MG63 (cell line): ENCODE measurements around the gene ADGRV1. TPM values are rescaled to one million over a fixed set of nuclear protein-coding genes. Genes with fewer than 3 reads are reported as not detected.

ENCODE experiments used
- DNase-seq: peaks from one replicate; pipeline ENCODE4 v3.0.0-alpha.2; 2020
- H3K27me3 ChIP-seq: fragments of 250-450 bp; sonication (Bioruptor Pico); 2 replicates; pipeline ENCODE4 v1.5.1; 2020; ENCODE audit warnings: mild to moderate bottlenecking, moderate library complexity
- H3K36me3 ChIP-seq: fragments of 250-450 bp; sonication (Bioruptor Pico); 2 replicates; pipeline ENCODE4 v1.5.1; 2020; ENCODE audit warnings: mild to moderate bottlenecking, moderate library complexity
- H3K4me3 ChIP-seq: fragments of 250-450 bp; sonication (Bioruptor Pico); 2 replicates; pipeline ENCODE4 v1.5.1; 2020; ENCODE audit warnings: mild to moderate bottlenecking, moderate library complexity
- H3K9me3 ChIP-seq: fragments of 250-450 bp; sonication (Bioruptor Pico); 2 replicates; pipeline ENCODE4 v1.5.1; 2020; ENCODE audit warnings: mild to moderate bottlenecking, moderate library complexity
- total RNA-seq: library from RNA; depleted of rRNA; stranded (reverse); fragments of >200 nt; shearing (Covaris generic); gene quantifications from 2 replicates; pipeline ENCODE4 v1.2.3, GENCODE V29; 2014; ENCODE audit warnings: low replicate concordance

Gene ADGRV1
- total RNA-seq, 1 experiment from 2014 or later = 0.13 TPM

DNA sequence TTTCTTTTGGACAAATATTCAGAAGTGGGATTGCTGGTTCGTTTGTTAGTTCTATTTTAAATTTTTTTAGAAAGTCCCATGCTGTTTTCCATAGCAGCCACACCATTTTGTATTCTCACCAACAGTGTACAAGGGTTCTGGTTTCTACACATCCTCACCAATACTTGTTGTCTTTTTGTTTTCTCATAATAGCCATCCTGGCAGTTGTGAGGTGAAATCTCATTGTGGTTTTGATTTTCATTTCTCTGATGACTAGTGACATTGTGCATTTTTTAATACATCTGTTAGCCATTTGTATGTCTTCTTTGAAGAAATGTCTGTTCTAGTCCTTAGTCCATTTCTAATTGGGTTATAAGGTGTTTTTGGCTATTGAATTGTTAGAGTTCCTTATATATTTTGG is 610.3 kb downstream of the ADGRV1 start:
- Histone ChIP-seq H3K36me3 (no peaks in the 10 kb centered on the region), H3K4me3 (no peak overlapping the region), H3K27me3 (no peaks in the 10 kb centered on the region), H3K9me3 (no peaks in the 10 kb centered on the region)
- no peak for DNase-seq

DNA sequence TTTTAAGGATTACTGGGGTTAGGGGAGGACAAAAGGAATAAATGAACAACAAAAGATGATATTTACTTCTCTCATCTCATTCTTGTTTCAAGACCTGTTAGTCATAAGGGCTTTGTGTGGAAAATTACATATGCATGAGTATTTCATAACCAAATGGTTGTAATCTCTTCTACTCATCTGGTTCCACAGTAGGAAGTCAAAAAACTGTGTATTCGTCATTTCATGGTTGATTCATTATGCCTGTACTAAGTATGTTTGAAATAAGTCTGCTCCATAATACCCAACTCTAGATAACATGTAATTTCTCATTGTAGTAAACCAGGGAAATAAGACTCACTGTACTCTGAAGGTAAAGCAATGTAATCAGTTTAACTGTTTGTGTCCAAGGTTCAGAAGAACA is 611.7 kb downstream of the ADGRV1 start:
- no peak overlapping the region for H3K4me3 ChIP-seq
- no peaks in the 10 kb centered on the region for H3K27me3 ChIP-seq
- DNase-seq = no peak
- no peaks in the 10 kb centered on the region for H3K36me3 ChIP-seq
- H3K9me3 ChIP-seq = no peaks in the 10 kb centered on the region

DNA sequence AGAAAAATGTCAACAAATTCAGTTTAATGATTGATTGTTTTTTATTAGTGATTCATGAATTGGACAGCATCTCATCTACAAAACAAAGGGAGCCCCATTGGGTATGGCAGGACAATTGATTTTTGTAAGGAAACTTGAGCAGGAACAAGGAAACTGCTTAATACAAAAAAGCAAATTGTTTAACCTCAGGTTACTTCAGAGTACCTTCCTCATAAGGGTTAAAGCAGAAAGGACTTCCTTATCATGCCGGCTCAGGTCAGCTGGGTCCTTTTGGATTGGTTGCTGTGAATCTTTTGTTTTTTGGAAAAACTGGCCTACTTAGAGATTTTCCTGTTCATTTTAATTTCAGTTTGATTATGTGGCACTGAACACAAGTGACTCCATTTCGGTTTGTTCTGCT is 612.7 kb downstream of the ADGRV1 start:
- Histone ChIP-seq H3K9me3 (no peaks in the 10 kb centered on the region), H3K36me3 (no peaks in the 10 kb centered on the region), H3K4me3 (no peak overlapping the region), H3K27me3 (no peaks in the 10 kb centered on the region)
- DNase-seq = no peak

DNA sequence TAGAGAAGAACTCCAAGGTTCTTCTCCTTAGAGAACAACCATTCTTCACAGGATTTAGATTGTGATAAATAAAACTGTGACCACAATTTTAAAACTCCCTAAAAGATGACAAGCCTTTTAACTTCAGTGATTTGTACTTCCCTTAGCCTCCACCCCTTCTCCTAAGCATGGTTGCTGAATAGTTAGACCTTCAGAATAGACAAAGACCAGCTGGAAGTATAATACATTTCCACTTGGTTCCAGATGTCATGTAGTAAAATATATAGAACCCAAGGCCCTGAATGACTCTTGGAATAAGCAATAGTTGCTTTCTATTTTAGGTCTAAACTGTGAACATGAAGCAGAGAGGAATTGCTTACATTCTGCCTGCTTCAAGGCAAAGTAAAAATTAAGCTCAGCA is 615.8 kb downstream of the ADGRV1 start:
- no peak for DNase-seq
- no peaks in the 10 kb centered on the region for H3K36me3 ChIP-seq
- no peak overlapping the region for H3K4me3 ChIP-seq
- H3K9me3 ChIP-seq = no peaks in the 10 kb centered on the region
- H3K27me3 ChIP-seq = no peaks in the 10 kb centered on the region

DNA sequence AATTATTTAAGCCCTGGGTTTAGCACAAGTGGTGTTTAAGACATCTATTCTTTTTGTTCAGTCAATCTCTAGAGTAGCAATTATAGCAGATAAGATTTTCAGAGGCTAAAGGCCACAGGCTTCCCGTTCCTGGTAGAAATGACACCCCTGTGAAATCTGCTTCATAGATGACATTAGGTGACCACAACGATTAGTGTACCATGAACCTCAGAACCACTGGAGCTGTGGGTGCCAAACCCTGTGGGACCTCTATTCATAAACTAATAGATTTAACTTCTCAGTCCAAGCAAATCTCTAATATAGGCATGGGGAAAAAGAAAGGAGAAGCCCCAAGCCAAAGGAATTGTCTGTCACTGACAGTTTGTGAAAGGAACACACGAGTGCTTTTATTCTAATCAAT is 617.1 kb downstream of the ADGRV1 start:
- Histone ChIP-seq H3K36me3 (no peaks in the 10 kb centered on the region), H3K4me3 (no peak overlapping the region)
- no peak for DNase-seq

DNA sequence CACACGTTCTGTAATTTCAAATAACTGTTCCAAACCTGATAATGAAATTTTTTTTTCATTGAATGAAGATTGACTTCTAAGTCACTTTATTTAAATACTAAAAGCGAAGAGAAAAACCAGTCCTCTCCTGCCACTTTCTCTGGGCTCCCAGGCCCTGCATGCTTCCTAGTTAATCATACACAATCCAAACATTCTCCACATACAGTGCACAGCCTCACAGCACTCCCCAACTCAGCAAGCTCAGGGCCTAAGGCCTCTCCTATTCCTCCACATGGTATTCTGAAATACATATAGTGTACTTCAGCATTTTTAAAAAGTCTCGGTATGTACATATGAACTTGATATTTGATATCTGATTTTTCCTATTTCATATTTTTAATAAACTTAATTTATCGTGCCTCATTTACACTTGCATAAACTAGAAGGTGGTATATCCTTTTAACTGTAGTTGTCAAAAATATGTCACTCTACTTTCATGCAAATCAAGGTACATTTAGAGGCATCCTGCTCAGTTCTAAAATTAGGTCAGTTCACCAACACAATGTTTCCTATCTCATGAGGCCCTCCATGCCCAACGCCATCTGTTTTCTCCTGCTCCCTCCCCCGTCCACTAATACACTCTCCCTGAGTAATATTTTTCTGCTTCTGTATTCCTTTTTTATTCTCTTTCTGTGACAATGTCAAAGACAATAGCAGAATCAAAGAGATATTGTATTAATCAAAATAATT is 617.9 kb downstream of the ADGRV1 start:
- no peaks in the 10 kb centered on the region for H3K36me3 ChIP-seq
- H3K27me3 ChIP-seq = no peaks in the 10 kb centered on the region
- H3K4me3 ChIP-seq = no peak overlapping the region
- DNase-seq = no peak
- H3K9me3 ChIP-seq = no peaks in the 10 kb centered on the region

More for the DNA sequence above, 617.1 kb downstream of the ADGRV1 start:
- Histone ChIP-seq H3K9me3 (no peaks in the 10 kb centered on the region), H3K27me3 (no peaks in the 10 kb centered on the region)

DNA sequence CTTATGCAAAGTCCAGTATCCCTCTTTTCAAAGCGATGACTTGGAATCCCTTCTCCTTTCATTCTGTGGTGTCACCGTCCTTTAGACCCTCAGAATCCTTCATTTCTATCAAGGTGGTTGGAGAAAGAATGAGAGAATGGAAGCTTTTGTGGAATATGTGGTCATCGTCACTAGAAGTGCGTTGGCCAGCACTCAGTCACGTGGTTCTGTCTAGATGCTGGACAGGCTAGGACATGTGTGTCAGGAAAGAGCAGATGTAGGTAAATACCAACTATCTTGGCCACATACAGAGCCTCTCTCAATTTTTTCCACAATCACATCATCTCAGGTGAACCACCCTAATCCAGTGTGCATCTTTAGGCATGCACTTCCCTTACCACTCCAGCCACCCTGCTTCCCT is 618.5 kb downstream of the ADGRV1 start:
- no peaks in the 10 kb centered on the region for H3K9me3 ChIP-seq
- no peak for DNase-seq
- no peak overlapping the region for H3K4me3 ChIP-seq
- no peaks in the 10 kb centered on the region for H3K36me3 ChIP-seq
- H3K27me3 ChIP-seq = no peaks in the 10 kb centered on the region

DNA sequence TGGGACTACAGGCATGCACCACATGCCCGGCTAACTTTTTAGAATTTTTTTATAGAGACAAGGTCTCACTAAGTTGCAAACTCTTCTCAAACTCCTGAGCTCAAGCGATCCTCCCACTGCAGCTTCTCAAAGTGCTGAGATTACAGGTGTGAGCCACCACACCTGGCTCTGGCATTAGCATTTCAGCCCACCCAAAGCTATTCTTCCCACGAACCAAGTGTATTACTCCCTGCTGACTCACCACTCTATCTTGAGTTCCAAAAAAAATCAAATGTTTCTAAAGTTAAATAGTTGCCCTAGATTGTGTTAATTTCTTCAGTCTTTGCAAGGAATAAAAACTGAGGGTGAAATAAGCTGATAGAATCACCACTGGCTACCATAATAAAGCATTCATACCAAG is 619.0 kb downstream of the ADGRV1 start:
- Histone ChIP-seq H3K27me3 (no peaks in the 10 kb centered on the region), H3K4me3 (no peak overlapping the region), H3K9me3 (no peaks in the 10 kb centered on the region), H3K36me3 (no peaks in the 10 kb centered on the region)
- DNase-seq = no peak

DNA sequence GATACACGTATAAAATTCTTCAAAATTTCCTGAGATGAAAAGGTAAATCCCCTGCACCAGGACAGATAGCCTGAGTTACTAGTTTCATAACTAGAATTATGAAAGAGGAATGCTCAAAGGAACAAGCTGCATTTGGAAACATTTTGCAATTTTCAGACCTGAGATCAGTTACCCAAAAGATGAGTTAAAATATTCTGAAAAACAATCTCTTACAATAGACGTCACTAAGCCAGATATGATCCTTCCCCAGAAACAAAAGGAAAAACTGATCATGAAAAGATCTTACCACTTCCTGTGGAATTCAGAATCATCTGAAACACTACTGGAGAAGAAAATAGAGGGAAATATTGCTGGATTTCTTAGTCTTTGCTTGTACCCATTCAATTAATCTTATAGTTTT is 619.9 kb downstream of the ADGRV1 start:
- DNase-seq = no peak
- Histone ChIP-seq H3K4me3 (no peak overlapping the region), H3K27me3 (no peaks in the 10 kb centered on the region), H3K36me3 (no peaks in the 10 kb centered on the region), H3K9me3 (no peaks in the 10 kb centered on the region)

DNA sequence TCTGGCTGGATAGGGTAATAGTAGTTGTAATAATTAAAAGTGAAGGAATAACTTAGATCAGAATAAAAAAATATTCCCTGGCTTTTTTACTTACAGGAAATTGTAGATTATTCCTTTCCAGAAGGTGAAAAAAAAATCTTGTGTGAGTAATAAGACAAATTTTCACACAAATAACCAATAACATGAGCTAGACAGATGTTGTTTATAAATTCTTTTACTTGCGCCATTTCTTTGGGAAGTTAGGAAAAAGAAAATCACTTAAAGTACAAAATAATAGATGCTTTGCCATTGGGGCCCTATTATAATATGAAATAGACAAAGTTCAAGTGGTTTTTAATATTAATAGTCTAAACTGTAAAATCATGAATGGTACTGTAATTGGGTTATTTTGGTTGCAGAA is 620.4 kb downstream of the ADGRV1 start:
- H3K36me3 ChIP-seq = no peaks in the 10 kb centered on the region
- no peak for DNase-seq
- no peak overlapping the region for H3K4me3 ChIP-seq
- no peaks in the 10 kb centered on the region for H3K9me3 ChIP-seq
- H3K27me3 ChIP-seq = no peaks in the 10 kb centered on the region

DNA sequence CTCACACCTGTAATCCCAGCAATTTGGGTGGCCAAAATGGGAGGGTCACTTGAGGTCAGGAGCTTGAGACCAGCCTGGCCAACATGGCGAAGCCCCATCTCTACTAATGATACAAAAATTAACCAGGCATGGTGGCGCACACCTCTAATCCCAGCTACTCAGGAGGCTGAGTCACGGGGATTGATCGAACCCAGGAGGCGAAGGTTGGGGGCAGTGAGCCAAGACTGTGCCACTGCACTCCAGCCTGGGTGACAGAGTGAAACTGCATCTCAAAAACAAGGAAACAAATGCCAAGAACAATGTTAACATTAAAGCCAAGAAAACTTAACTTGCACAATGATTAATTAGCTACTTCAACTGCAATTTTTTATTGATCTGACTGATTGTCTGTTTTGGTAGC is 621.9 kb downstream of the ADGRV1 start:
- no peak for DNase-seq
- Histone ChIP-seq H3K9me3 (no peaks in the 10 kb centered on the region), H3K27me3 (no peaks in the 10 kb centered on the region), H3K36me3 (no peaks in the 10 kb centered on the region), H3K4me3 (no peak overlapping the region)

DNA sequence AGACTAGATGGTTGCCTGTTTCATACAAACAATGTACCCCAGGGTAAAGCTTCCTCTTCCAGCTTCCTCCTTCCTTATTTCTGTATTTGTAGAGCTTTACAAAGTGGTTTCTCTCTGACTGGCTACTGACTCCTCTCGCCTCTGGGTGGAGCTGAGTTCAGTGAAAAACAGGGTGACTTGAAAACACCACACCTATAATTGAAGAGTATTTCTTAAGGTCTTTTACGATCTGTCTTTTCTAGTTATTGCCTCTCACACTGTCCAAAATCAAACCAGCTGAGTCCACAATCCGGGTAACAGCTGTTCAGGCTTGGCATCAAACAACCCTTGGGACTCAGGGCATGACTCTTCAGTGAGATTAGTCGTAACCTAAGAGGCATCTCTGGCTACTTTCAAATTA is 624.2 kb downstream of the ADGRV1 start:
- Histone ChIP-seq H3K4me3 (no peak overlapping the region), H3K27me3 (no peaks in the 10 kb centered on the region), H3K36me3 (no peaks in the 10 kb centered on the region), H3K9me3 (no peaks in the 10 kb centered on the region)
- DNase-seq = peak; percentile 64

DNA sequence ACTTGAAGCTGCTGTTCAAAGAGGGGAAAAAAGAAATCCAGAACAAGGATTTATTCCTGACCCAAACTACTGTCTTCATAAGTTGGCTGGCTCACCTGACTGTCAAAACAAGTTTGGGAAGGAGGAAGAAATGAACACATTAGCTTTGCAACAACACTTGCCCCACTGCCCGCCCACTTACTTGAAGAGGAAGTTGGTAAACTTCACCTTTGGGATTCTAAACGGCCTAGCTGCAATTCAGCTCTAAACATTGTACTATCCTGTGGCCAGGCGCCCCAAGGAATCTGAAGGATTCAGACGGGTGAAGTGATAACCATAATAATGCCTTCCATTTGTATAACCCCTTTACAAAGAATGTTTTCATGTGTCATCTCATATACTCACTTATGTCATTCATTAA is 625.1 kb downstream of the ADGRV1 start:
- Histone ChIP-seq H3K9me3 (no peaks in the 10 kb centered on the region), H3K36me3 (no peaks in the 10 kb centered on the region)

DNA sequence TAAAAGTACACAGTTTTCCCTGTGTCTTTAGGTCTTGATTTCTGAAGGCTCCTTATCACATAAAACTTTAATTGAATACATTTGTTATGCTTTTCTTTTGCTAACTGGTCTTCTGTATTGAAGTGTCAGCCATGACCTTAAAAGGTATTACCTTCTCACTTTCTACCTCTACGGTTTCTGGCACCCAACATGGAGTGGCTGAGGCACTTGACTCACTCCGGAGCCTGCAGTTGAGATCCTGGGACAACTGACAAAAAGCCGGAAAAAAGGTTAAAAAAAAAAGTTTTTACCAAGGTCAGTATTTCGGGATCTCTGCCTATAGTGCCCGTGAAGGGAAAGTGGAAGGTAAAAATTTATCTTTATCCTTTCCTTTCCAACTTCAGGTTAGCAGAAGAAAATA is 627.5 kb downstream of the ADGRV1 start:
- no peak overlapping the region for H3K4me3 ChIP-seq
- no peaks in the 10 kb centered on the region for H3K27me3 ChIP-seq
- H3K36me3 ChIP-seq = no peaks in the 10 kb centered on the region
- H3K9me3 ChIP-seq = no peaks in the 10 kb centered on the region
- DNase-seq = no peak

More for the DNA sequence above, 625.1 kb downstream of the ADGRV1 start:
- no peaks in the 10 kb centered on the region for H3K27me3 ChIP-seq
- no peak overlapping the region for H3K4me3 ChIP-seq
- DNase-seq = no peak

DNA sequence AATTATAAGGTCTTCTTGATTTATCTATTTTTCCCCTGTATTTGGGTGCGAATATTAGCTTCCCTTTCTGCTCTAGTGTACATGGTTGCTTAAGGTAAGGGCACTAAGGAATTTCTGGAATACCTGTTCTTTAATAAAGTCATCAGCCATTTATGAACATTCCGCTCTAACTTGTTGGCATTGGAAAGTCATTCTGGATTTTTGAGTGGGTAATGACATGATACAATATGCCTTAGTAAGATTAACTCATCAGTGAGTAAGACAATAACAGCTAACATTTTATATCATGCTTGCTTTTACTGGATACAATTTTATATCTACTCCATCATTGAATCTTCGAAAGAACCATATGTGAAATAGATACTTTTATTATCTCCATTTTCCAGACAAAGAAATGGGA is 628.4 kb downstream of the ADGRV1 start:
- no peaks in the 10 kb centered on the region for H3K27me3 ChIP-seq
- H3K4me3 ChIP-seq = no peak overlapping the region
- DNase-seq = no peak
- no peaks in the 10 kb centered on the region for H3K9me3 ChIP-seq
- H3K36me3 ChIP-seq = no peaks in the 10 kb centered on the region

DNA sequence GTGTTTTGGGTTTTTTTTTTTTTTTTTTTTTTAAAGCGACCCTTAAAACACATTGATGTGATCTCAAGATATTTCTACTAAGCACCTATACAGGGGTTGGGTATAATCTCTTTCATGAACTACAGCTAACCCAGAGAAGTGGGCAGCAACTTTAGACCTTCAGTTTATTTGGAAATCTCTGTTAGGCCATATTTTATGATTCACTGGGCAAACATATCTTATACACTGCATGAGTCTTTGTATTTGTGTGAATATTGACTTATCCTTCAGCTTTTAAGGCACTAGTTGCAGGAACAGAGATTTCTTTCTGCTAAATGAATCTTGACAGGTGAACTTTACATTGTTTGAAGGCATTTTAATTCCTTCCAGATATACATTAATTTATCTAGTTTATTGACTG is 630.2 kb downstream of the ADGRV1 start:
- Histone ChIP-seq H3K9me3 (no peaks in the 10 kb centered on the region), H3K36me3 (no peaks in the 10 kb centered on the region), H3K27me3 (no peaks in the 10 kb centered on the region), H3K4me3 (no peak overlapping the region)
- DNase-seq = no peak

DNA sequence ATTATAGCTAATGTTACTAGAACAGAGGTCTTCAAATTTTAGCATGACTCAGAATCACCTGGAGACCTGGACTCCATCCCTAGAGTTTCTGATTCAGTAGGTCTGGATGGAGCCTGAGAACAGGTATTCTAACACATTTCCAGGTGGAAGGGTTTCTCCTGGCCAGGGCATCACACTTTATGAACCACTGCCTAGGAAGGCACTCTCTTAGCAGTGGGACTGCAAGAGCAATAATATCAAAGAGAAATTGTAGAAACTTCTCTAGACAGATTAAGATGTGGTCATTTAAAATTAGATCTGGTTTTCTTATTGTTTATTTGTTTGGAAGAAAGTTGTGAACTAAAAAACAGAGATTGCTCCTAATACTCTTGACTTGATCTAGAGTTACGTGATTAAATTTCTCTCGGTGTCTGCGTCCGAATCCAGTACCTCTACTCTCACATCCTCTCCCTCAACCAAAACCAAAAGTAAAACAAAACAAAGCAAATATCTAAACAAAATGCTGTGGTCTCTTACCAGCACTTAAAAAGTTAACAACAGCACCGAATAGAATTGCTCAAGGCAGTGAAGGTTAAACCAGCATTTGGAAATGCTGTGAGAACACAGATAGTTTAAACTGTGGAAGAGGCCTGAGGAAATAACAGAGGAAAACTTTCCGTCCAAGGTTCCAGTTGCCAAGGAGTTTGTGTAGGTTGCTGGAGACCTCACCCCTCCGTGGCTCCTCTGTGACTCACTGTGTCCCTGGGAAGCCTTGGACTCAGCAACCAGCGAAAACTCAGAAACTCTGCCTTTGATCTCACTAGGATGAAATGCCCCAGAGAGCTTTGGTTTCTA is 631.1 kb downstream of the ADGRV1 start:
- peak overlapping the region; percentile 17 for H3K4me3 ChIP-seq
- no peaks in the 10 kb centered on the region for H3K36me3 ChIP-seq
- peak; percentile 88 for DNase-seq
- H3K9me3 ChIP-seq = no peaks in the 10 kb centered on the region
- H3K27me3 ChIP-seq = no peaks in the 10 kb centered on the region

DNA sequence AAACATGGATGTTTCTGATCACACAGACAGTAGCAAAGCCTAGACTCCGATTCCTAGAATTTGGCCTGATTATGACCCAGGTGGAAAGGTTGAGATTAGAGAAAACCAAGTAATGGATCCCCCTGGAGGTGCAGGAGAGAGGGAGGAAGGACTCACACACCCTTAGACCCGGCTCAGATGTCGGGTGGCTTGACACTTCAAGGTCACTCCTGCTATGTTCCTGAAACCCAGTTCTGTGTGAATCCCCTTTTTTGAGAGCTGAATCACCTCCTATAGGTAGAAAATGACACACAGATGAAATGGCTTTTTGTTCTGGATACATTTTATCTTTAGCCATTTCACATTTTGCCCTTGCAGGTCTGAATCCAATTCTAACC is 631.7 kb downstream of the ADGRV1 start:
- Histone ChIP-seq H3K4me3 (no peak overlapping the region), H3K36me3 (no peaks in the 10 kb centered on the region), H3K27me3 (no peaks in the 10 kb centered on the region), H3K9me3 (no peaks in the 10 kb centered on the region)
- no peak for DNase-seq
